OCI-LY1 (cell line): Measurements from ENCODE around the gene HRAS.

Experiments
- EZH2 ChIP-seq: fragments of 200-600 bp; sonication (generic), shearing (Covaris generic); IDR thresholded peaks from 2 replicates; pipeline ENCODE4 v1.8.0; 2017; ENCODE audit warnings: borderline replicate concordance, mixed run types, mild to moderate bottlenecking, antibody characterized with exemption, low read length, moderate library complexity, mixed read lengths
- TF ChIP-seq, protein P1 (sequence below): fragments of 200-600 bp; sonication (generic), shearing (Covaris generic); IDR thresholded peaks from 2 replicates; pipeline ENCODE4 v1.5.1; 2017; ENCODE audit warnings: mild to moderate bottlenecking, antibody characterized with exemption, low read length, moderate library complexity, mixed read lengths

DNA sequence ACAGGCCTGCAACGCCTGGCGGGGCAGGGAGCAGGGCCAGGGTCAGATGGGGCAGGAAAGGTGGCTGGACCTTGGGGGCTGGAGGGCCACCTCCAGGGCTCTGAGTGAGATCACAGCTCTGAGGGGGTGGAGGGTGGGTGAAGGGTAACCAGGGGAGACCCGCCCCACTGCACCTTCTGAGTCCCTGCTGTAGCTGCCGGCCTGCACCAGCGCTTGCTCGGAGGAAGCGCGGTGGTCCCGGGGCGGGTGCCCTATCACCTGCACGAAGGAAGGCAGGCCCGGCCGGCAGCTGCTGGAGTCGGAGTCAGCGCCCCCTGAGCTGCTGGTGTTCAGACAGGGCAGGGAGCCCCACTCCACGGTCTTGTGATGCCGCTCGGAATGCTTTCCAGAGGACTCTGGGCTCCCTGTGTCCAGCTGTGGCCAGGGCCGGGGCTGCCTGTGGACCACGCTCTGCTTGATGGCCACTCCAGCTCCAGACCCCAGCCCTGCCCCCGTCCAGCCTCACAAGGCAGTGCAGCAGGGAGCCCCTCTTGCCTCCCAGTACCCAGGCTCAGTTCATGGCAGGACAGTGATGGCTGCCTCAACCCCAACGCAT is 21.4 kb upstream of the HRAS start:
- TF ChIP-seq, protein P1, sequence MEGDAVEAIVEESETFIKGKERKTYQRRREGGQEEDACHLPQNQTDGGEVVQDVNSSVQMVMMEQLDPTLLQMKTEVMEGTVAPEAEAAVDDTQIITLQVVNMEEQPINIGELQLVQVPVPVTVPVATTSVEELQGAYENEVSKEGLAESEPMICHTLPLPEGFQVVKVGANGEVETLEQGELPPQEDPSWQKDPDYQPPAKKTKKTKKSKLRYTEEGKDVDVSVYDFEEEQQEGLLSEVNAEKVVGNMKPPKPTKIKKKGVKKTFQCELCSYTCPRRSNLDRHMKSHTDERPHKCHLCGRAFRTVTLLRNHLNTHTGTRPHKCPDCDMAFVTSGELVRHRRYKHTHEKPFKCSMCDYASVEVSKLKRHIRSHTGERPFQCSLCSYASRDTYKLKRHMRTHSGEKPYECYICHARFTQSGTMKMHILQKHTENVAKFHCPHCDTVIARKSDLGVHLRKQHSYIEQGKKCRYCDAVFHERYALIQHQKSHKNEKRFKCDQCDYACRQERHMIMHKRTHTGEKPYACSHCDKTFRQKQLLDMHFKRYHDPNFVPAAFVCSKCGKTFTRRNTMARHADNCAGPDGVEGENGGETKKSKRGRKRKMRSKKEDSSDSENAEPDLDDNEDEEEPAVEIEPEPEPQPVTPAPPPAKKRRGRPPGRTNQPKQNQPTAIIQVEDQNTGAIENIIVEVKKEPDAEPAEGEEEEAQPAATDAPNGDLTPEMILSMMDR, result no peak
- no peak for TF ChIP-seq EZH2
